Activated T-cell treated with anti-CD3 and anti-CD28 coated beads, Interleukin-2, amount 50 U/mL, for 48 hours (primary cell): ENCODE data around the gene ATP13A5.

ENCODE experiments used
- DNase-seq, 2 experiments: peaks; one replicate each; pipeline ENCODE4 v3.0.0-alpha.2; 2020

Gene ATP13A5

DNA sequence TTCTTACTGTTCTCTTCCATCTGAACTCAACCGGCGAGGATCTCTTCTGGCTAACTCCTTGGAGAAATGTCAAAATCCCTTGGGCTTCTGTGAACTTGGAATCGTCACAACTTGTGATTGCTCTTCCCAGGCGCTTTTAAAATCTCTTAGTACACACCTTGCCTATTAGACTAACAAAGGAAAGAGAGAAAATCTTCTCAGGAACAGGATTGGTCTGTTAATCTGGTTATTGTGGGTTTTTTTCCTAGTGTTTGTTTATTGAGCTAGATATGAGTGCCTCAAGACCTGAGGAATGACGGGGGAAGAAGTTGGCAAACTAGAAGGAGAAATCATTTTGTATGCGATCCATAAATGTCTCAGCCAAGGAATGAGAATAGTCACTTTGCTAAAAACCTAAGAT lies at the start of gene ATP13A5:
Gene ATP13A5, minus strand, starts transcription at position 48 of the 400 bp plus-strand sequence. Its CDS starts 28 bp downstream, at position 20.
- DNase-seq, result no peak

DNA sequence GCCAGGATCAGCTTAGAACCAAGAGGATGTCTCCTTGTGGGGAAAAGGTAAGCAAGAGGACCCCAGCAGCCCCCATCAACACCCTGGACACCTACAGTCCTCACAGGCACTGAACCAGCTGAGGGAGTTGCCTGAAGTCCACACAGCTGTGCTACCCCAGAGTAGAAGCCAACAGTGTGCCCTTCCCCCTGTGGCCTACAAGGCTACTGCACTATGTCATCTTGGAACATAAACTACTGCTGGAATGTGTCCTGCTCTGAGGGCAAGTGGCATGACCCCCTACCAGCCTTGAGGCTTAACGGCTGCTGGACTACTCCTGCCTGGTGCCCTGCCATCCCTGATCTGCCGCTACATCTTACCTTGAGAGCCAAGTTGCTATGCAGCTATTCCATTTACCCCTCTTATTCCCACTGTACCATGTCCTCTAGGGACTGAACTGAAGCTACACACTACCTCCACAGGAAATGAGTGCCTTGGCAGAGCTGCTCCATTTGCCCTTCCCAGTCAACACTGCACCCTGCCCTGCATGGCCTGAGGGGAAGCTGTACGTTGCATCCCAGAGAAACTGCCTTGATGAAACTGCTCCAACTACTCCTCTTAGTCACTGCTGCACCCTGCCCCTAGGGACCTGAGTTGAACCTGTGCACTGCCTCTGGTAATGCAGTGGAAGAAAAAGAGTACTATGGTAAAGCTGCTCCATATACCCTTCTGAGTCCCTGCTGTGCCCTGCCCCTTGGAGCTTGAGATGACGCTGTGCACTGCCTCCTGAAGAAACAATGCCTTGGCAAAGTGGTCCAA lies 40.2 kb upstream of the ATP13A5 start:
- no peak for DNase-seq

DNA sequence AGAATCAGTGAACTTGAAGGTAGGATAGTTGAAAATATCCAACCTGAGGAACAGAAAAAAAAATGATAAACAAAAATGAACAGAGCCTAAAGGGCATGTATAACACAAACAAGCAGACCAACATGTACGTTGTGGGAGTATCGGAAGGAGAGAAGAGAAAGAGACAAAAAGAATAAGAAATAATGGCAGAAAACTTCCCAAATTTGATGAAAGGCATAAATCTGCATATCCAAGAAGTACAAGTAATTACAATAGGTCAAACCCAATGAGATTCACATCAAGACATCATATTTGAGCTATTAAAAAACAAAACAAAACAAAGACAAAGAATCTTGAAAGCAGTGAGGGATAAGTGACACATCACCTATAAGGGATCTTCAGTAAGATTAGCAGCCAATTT lies 38.1 kb upstream of the ATP13A5 start:
- DNase-seq, result no peak

DNA sequence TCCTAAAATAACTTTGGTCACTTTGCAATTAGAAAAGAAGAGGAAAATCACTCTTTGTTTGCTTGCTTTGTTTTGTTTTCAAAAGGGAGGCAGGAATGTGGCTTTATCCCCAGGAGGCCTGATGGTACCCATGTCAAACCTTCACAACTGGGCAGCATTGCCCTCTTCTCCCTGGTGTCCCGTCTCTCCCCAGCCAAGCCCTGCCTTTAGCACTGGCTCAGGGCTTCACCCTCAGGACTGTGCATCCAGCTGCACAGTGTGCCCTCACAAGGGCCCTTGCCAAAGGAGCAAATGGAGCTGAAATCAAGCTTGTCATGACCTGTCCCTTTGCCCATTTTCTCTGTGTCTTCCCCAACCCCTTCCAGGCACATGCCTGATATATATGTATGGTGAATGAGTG lies 29.1 kb upstream of the ATP13A5 start:
- no peak for DNase-seq

- no peak for DNase-seq
These were observed 28.6 kb upstream of the ATP13A5 start for GRCh38 chr3:193407112-193407511.

DNA sequence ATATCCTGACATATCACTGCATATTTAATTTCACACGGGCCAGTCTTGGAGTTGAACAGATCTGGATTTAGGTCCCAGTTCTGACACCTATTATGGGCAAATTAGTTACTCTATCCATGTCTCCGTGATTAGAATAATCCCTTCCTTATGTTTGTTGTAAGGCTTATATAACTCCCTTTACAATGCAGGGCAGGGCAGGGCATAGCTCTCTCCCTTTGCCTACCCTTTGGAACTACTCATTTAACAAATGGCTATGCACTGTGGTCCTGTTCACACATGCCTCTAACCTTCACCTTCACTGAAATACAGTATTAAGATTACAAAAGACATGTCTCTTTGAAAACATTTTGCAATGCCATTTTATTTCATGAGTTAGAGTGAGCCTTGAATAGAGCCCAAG lies 24.8 kb upstream of the ATP13A5 start:
- no peak for DNase-seq

DNA sequence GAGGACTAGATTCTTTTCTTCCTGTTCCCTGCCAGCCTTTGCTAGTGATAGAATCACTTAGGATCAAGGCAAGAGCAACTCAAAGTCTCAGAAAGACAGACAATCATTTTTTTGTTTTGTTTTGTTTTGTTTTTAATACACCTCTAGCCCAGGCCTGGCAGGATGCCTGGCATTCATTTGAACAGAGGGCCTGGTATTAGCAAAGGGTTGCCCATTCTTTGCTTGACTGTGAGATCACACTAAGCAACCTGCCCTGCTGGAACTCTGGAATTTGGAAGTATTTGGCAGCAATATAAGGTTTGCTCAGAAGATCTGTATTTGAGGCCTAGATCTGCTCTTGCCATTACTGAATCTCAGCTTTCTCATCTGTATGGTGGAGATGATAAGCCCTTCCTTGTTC lies 21.8 kb upstream of the ATP13A5 start:
- DNase-seq, result no peak

GRCh38 chr3:193396451-193397244 lies 18.1 kb upstream of the ATP13A5 start:
- DNase-seq, result no peak

DNA sequence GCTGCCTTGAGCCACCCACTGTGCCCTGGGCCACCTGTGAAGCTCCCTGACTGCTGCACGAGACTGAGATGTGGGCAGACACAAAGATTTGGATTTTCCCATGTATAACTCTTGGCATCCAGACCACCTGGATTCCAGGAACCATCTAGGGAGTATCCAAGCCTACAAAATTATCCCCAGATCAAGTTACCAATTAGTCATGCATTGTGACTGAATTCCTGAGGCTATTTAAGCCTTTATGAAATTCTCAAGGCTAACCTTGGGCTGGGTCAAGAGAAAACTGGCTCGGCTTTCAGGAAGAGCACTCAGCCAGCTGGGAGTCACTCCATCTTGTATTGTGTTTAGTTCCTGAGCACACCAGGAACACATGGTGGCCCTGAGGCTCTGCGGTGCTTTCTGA lies 13.3 kb upstream of the ATP13A5 start:
- DNase-seq, result no peak

DNA sequence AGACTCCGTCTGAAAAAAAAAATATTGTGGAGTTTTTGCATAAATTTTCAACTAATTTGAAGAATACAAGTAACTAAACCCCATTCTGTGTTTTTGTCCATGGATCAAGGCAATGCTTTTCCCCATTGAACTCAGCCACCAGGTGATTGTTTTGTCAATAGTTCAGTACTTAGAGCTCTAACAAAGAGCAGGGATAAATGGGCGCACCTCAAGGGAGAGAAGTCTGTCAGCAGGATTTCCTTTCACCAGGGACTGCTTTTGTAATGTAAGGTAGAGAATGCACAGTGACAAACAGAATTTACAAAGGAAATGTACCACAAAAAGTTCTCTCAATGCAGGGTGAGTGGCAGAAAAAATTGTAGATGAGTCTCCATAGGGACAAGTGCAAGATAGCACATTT lies 10.8 kb upstream of the ATP13A5 start:
- no peak for DNase-seq

- no peak for DNase-seq
These were observed 9.8 kb upstream of the ATP13A5 start for GRCh38 chr3:193388361-193388760.

- DNase-seq, result no peak
These were observed 9.0 kb upstream of the ATP13A5 start for GRCh38 chr3:193387596-193387995.

DNA sequence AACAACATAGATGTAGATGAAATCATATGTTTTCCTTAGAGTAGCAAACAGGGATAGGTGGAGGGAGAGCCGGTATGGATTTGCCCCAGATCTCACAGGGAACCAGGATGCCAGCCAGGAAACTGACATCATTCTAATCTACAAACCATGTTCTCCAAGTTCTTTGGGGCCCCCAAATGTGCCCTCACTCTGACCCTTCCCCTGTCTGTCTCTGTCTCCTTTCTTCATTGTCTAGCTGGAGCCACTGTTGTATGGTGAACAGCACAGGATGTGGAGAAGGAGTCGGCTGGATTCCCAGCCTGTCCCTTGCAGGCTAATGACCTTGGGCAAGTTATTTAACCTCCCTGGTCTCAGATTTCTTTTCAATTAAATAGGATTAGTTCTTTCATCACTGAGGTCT lies 962 bp downstream of the ATP13A5 start:
- DNase-seq, result no peak

DNA sequence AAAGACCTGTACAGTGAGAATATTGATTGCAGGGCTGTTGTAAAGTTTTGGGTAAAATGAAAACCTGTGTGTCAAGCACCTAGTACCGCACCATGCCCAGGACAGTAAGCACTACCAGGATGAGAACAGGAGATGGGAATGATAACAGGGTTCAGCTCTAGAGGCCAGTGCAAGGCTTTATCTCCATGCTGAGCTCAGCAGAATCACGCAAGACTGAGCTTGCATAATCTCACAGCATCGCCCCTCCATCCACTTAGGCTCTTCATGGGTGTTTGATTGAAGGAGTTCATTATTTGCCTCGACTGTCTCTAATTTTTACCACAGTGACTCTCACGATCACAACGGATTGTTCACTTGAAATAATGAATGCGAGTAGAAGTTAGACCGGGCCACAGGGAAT lies 2.9 kb downstream of the ATP13A5 start:
- no peak for DNase-seq

GRCh38 chr3:193372783-193373182 lies 5.8 kb downstream of the ATP13A5 start:
- no peak for DNase-seq

DNA sequence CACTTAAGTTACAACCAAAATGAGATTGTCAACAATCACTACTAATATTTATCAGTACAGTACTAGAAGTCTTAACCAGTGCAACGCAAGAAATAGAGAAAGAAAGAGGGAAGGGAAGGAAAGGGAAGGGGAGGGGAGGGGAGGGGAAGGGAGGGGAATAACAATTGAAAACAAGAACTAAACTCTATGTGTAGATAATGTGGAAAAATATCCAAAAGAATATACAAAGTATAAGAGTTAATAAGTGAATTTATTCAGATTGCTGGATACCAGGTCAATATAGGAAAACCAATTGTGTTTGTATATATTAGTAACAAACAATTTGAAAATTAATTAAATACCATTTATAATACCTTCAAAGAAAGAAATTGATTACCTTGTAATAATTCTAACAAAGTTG lies 10.7 kb downstream of the ATP13A5 start:
- DNase-seq, result no peak

GRCh38 chr3:193357291-193357690 lies 21.3 kb downstream of the ATP13A5 start:
- no peak for DNase-seq

DNA sequence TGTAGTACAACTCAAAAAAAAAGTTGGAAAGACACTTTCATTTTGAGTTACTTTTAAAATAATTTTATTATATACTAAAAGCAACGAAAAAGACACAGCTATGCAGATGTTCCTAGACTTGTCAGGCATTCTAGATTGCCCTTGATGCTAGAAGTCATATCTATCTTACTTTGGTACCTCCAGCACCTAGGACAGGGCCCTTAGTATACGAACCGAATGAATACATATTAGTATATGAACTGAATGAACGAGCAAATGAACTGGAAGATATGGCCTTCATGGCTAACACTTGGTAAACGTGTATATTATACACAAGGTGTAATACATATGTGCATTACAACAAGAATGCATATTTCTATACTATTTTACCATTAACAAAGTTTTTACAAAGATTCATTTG lies 24.1 kb downstream of the ATP13A5 start:
- DNase-seq, result no peak

DNA sequence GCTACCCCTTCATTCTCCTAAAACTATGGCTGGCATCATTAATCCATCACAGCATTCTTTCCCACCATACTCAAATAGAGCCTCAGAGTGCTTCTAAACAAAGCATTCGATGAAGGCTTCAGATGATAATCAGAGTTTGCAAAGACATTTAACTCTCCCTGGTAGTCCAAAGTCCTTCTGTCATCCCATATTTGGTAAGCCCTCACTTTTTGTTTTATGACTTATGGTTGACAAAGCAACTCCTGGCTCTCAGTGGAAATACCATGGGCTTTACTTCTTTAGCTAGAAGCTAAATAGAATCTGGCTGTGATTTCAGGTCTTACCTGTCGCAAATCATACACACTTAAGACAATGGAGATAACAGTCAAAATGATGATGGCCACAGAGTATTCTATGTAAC lies 27.8 kb downstream of the ATP13A5 start:
- no peak for DNase-seq

DNA sequence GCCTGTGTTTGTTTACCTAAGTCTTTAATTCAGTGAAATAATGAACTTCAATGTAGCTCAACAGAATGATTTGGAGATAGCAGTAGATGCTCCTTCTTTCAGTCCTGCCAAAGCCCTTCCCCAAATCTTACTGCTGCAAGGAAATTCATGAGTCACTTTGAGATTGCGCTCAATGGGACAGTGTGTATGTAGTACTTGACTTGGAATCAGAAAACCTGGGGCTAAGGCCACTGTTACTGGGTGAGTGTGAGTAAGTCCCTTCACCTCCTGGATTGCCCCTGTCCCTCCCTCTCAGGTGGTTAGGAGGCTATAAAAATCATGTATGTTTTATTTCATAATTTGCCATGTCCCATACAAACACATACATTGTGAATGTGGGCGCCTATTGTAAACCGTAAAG lies 29.9 kb downstream of the ATP13A5 start:
- DNase-seq, result no peak

GRCh38 chr3:193347521-193348501 lies 30.7 kb downstream of the ATP13A5 start:
- no peak for DNase-seq

DNA sequence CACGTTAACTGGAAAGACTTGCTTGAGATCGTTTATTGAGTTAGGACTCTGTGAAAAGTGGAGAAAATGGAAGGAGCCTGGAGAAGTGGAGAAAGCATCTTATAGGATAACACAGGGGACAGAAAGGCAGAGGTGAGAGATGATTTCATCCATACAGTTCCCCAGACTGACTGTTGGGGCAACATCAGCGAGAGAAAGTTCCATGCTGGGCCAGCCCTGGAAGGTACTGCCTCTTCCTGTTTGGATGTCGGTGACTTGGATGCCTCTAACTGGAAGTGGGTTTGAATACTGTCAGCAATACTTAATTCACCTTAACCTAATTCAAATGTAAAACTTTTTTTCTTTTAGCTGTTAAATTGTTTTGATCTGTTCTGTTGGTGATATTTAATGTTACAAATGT lies 32.3 kb downstream of the ATP13A5 start:
- no peak for DNase-seq

GRCh38 chr3:193345431-193345830 lies 33.1 kb downstream of the ATP13A5 start:
- no peak for DNase-seq
